Inflammatory macrophage treated with lipopolysaccharide for 4 hours (primary cell): Measurements from ENCODE around the gene CLIP2.
"Not testable (repeated sequence)": the region's sequence is repeated elsewhere in the genome, so short reads cannot be mapped to it uniquely, and the experiment has no call there.

Experiments
- DNase-seq: peaks from one replicate; pipeline ENCODE4 v3.0.0-alpha.2; 2020

Gene CLIP2

GRCh38 chr7:74376256-74377036 is 87.2 kb downstream of the CLIP2 start:
- DNase-seq, result no peak

DNA sequence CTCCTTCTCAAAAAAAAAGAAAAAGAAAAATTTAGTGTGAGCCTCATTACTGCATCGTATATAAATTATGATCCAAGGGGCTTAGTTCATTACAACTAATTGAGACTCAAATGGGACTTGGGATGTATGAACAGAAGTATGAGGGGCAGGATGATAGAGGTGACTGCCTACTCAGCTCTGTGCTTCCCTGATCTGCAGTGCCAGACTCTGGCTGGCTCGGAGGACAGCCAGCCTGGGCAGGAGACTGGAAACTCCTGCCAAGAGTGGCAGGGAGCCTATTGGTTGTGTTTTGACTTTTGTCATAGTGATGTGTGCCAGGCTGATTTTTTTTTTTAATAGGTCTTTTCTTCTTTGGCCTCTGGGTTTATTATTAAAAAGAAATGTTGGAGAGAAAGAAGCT is 90.7 kb downstream of the CLIP2 start:
- no peak for DNase-seq

DNA sequence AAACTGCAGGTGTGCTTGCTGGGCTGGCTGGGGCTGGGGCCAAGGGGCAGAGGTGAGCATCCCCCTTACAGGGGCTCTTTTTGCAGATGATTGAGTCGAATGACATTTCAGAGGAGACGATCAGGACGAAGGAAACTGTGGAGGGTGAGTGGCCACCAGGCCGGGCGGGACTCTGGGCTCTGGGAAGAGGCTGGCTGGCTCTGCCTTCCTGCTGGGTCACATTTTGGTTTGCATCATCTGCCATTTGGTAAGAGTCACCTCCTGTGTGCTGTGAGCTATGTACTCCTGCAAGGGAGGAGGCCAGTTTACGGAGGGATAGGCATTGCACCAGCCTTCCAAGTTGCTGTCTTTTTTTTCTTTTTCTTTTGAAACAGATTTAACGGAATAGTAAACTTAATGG is 91.5 kb downstream of the CLIP2 start:
- DNase-seq, result peak; percentile 37

- not testable (repeated sequence) for DNase-seq
Measured at GRCh38 chr7:74384086-74384485, 94.9 kb downstream of the CLIP2 start.

- not testable (repeated sequence) for DNase-seq
Measured at GRCh38 chr7:74384854-74385253, 95.6 kb downstream of the CLIP2 start.

- DNase-seq, result no peak
Measured at GRCh38 chr7:74387606-74388005, 98.4 kb downstream of the CLIP2 start.

- no peak for DNase-seq
Measured at GRCh38 chr7:74388880-74389415, 99.7 kb downstream of the CLIP2 start.

DNA sequence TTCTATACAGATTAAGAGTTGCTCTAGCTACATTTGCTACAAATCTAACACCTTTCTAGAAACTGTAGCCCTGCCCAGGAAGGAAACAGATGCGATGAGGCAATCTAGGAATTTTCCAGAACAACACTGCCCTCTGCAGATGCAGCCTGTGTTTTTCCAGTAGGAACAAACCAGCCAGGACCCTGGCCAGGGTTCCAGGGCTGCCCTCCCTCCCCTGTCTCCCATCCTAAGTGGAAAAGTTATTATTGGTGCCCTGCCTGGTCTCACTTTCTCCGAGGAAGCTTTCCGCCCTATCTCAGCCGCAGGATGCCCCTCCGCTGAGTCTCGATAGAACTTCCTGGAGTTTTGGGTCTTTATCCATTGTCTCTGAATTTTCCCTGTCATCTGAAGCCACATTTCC is 104.5 kb downstream of the CLIP2 start:
- DNase-seq, result peak; percentile 39

DNA sequence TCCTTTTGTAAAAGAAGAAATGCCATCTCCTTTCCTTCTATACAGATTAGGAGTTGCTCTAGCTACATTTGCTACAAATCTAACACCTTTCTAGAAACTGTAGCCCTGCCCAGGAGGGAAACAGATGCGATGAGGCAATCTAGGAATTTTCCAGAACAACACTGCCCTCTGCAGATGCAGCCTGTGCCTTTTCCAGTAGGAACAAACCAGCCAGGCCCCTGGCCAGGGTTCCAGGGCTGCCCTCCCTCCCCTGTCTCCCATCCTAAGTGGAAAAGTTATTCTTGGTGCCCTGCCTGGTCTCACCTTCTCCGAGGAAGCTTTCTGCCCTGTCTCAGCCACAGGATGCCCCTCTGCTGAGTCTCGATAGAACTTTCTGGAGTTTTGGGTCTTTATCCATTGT is 105.4 kb downstream of the CLIP2 start:
- DNase-seq, result peak; percentile 44

- DNase-seq, result no peak
Measured at GRCh38 chr7:74395745-74396311, 106.6 kb downstream of the CLIP2 start.

- no peak for DNase-seq
Measured at GRCh38 chr7:74396993-74397392, 107.8 kb downstream of the CLIP2 start.

- no peak for DNase-seq
Measured at GRCh38 chr7:74398426-74398825, 109.2 kb downstream of the CLIP2 start.

DNA sequence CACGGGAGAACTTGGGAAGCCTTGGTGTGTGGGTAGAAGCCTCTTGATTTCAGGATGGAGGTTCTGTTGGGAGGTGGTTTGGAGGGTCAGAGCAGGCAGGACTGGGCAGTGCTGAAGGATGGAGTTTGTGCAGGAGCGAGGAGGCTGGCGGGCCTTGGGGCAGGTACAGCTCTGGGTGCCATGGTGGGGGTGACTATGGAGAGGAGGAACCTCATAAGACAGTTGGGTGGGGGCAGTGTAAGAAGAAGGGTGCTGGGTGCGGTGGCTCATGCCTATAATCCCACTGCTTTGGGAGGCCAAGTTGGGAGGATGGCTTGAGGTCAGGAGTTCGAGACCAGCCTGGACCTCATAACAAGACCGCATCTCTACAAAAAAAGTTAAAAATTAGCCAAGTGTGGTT is 109.8 kb downstream of the CLIP2 start:
- no peak for DNase-seq

- no peak for DNase-seq
Measured at GRCh38 chr7:74400420-74401136, 111.4 kb downstream of the CLIP2 start.

GRCh38 chr7:74401137-74401859 is 112.1 kb downstream of the CLIP2 start:
- peak; percentile 56 for DNase-seq

DNA sequence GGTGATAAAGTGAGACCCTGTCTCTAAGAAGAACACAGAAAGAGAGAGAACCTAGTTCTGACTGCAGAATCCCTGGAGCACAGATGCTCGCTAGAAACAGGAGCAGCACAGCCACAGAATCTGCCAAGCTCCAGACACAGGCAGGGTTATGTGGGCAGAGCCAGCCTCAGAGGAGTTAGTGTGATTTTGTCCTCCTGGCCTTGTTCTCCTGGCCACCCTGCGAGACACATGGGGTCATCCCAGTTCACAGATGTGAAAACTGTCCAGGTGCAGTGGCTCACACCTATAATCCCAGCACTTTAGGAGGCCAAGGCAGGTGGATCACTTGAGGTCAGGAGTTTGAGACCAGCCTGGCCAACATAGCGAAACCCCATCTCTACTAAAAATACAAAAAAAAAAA is 113.5 kb downstream of the CLIP2 start:
- not testable (repeated sequence) for DNase-seq

GRCh38 chr7:74403521-74404387 is 114.5 kb downstream of the CLIP2 start:
- DNase-seq, result no peak

GRCh38 chr7:74404388-74404700 is 115.1 kb downstream of the CLIP2 start:
- no peak for DNase-seq

DNA sequence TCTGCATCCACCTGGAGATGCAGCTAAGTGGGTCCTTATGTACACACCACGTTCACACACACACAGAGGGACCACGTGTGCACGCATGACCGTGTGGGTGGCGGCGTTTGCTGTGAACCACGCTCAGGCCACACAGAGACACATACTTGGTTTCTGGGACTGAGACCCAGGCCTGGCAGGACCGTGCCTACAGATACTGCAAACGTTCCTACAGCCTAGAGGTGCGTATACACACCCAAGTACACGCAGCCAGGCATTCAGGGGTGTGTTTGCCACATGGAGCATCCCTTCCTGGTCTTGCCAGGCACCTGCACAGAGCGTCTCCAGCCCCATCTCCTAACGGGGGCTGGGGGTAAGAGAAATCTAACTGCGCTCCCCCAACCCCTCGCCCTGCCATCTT is 115.5 kb downstream of the CLIP2 start:
- DNase-seq, result no peak

- no peak for DNase-seq
Measured at GRCh38 chr7:74405191-74405898, 116.1 kb downstream of the CLIP2 start.

DNA sequence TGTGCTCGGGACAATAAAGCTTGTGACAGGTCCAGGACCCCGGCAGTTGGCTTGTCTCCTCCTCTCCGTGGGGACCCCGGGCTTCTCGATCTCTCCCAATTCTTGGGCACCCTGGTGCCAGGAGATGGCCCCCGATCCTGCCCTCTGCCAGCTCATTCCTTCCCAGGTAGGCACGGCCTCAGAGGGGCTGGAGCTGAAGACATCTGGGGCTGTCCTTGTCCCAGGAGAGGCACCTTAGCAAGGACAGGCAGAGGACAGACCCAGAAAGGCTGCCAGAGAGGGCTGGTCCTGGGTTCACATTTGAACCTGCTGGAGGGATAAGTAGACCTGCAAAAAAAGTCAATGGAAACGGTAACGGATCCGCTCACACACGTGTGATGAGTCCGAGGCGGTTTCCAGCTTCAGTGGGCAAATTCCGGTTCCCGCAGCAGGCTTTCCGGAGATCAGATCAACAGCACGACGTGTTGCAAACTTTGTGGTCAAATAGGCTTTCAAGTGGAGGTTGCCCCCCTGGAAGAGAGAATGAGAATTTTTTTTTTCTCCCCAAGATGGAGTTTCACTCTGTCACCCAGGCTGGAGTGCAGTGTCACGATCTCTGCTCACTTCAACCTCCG is 116.8 kb downstream of the CLIP2 start:
- DNase-seq, result no peak
